GM12874 (cell line): ENCODE results near the gene KLHL30.

Experiments
- CTCF ChIP-seq: IDR thresholded peaks from 2 replicates; pipeline ENCODE4 v1.5.1; 2011; ENCODE audit warnings: low read depth, mild to moderate bottlenecking, control low read depth, low read length, moderate library complexity; ENCODE audit not compliant: insufficient read depth

KLHL30 gene

GRCh38 chr2:238095143-238095542 lies 43.3 kb upstream of the KLHL30 start:
- TF ChIP-seq CTCF = no peak

DNA sequence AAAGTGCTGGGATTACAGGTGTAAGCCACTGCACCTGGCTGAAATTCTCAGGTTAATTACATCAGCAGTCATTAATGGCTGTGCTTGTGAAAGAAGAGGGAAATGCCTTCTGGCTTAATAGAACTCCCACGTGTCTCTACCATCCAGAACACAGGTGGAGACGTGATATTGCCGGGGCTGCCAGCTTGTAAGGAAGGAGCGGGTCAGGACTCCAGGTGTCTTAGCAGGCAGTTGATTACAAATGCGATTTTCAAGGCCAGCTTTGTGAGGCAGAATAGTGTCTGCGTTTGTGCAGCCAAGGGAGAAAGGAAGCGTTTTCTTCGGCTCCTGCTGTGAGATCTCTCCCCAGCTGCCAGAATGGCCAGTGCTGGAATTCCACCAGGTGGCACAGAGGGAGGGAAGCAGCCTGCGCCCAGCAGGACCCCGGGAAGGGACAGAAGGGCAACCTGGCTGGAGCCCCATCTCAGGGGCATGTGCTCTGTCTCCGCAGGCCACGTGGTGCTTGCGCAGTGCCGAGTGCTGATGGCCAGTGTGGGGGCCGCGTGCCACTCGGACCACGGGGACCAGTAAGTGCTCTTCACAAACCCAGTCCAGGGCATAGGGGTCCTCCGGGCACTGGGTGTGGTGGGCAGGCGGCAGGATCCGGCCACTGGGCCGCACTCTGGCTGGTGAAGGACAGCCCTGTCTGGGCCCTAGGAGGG lies 42.0 kb upstream of the KLHL30 start:
- TF ChIP-seq CTCF = no peak

- TF ChIP-seq CTCF = no peak
These were observed 41.1 kb upstream of the KLHL30 start for GRCh38 chr2:238097201-238097987.

DNA sequence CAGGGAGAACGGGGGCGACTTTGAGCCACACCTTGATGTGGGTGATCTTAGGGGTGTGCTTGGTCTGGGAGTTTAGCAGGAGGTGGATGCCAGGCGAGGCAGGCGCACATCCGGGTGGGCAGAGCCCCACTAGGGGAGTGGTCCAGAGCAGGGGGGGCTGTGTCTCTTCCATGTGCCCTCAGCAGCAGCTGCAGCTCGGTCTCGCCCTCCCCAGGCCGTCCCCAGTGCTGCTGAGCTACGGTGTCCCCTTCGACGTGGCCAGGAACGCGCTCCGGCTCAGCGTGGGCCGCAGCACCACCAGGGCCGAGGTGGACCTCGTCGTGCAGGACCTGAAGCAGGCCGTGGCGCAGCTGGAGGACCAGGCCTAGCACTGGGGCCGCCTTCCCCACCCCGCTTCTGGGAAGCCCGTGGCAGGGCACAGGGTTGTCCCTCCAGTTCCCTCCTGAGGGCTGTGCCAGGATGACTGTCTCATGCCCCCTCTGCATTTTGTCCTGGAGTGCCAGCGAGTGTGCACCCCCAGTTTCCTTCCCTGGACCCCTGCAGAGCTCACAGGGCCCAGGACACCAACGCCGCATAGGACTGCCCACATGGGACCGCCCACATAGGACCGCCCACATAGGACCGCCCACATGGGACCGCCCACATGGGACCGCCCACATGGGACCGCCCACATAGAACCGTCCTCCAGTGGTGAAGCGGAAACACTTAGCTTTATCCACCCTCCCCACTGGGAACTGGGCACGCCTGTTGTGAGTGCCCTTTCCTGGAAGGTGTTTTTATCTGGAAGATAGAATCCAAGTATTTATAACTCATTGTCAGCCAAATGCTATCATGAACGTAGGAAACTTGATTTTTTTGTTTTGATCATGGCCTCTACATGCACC lies 40.2 kb upstream of the KLHL30 start:
- TF ChIP-seq CTCF = no peak

DNA sequence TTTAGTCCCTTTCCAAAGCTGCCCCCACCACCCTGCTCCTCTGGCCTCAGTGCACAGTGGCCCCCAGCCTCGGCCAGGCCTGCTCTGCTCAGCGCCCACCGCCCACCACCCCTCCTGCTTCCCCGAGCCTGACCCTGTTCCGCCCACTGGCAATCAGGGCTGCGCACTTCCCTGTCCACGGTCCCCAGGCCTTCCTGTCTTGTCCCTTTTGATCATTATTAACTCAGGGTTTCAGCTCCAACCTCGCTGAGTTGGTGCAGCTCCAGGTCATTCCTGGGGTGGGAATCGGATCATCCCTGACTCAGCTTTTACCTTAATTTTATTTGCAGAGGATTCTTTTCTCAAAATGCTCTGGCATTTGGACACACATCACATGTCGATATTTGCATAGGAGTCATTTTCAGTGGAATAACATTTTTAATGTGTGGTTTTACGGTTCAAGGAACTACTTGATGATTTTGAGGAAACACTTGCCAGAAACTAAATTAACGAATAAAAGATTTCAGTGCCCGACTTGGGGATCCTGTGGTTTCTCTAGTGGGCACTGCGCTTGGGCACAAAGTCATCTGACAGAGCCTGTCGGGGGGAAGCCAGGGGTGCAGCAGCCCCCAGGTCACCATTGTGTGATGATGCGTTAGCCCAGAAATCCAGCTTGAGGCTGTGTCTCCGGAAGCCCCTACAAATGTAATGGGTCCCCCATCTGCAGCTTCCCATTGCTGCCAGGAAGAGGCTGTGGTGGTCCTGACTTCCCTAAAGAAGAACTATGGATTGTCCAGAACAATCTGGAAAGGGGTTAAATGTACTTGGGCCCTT lies 39.4 kb upstream of the KLHL30 start:
- TF ChIP-seq CTCF = no peak

DNA sequence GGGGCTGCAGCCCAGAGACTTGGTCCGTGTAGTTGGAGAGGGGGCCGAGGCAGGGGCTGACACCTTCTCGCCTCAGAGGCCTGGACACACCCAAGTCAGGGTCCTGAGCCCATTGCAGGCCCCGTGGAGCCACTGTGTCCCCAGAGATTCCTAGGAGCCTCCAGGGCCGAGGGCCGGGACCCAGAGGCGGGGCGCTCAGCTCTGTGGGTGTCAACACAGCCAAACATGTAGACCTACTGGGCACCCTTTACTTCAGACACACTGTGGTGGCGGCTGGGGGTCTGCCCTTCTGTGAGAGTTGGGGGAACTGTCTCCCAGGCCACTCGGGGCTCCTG lies 38.8 kb upstream of the KLHL30 start:
- no peak for TF ChIP-seq CTCF
